ENCODE results near the gene SAP30.
A peak's percentile ranks its signal among the peaks of the same experiment; 100 is the strongest.

Gene SAP30

DNA sequence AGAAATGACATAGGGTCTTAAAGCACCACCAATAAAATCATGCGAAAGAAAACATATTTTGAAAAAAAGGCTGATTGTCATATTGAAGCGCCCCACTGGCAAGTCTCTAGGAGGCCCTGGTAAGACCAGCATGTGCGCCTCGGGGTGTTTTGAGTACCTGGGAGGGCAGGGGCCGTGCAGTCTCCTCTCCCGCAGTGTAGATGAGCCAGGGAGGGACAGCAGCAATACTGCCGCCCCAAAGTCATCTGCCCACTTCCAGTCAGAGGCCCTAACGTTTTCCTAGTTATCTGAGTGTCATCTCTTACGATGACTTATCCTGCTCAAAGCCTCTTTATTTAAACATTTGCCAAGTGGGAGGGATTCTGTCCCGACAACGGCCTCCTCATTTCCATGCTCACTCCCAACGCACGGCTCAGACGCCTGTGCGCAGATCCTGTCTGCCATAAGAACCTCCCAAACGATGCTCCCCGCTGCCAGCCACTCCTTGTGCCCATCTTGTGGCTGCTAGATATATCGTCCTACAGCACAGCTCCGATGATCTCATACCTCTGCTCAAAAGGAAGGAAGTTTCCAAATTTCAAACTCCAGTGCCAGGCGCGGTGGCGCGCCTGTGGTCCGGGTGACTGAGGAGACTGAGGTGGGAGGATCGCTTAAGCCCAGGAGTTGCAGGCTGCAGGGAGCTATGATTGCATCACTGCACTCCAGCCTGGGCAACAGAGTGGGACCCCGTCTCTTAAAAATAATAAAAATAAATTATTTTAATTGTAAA, 45.3 kb downstream of the SAP30 start:
- no peak for DNase-seq

DNA sequence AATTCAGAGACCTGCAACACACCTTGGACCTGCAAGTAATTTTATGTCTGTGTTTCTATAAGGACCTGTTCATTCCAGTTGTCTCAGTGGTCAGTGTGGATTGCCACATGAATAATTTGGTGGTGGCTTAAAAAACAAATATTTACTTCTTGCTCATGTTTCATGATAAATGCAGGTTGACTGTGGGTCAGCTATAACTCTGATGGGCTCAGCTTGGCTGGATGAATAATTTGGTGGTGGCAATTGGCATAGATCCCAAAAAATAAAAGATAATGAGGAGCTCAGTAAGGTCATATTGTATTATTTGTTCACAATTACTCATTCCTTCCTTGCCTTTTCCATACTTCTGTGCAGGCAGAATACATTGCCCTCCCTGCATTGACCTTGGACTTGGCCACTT, 47.1 kb downstream of the SAP30 start:
- no peak for DNase-seq

DNA sequence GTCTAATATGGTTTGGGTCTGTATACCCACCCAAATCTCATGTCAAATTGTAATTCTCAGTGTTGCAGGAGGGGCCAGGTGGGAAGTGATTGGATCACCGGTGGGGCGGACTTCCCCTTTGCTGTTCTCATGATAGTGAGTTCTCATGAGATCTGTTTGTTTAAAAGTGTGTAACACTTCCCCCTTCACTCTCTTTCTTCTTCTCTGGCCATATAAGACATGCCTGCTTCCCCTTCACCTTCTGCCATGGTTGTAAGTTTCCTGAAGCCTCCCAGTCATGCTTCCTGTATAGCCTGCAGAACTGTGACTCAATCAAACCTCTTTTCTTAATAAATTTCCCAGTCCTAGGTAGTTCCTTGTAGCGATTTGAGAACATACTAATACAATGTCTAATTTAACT, 47.9 kb downstream of the SAP30 start:
- no peak for DNase-seq

DNA sequence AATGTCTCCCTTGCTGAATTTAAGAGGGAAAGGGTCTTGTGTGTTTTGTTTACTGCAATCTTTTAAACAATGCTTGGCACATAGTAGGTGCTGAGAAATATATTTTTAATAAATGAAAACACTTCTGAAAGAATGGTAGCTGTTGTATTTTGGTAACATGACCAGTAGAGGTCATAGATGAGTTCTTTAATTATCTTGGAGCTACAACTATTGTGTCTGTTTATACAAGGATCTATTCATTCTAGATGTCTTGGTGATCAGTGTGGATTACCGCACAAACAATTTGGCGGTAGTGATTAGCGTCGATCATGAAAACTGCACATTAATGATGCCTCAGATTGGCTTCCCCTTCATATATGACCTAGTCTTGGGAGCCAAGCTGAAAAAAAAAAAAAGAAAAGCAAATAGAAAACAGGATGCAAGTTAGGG, 49.6 kb downstream of the SAP30 start:
- peak; percentile 27 for DNase-seq

DNA sequence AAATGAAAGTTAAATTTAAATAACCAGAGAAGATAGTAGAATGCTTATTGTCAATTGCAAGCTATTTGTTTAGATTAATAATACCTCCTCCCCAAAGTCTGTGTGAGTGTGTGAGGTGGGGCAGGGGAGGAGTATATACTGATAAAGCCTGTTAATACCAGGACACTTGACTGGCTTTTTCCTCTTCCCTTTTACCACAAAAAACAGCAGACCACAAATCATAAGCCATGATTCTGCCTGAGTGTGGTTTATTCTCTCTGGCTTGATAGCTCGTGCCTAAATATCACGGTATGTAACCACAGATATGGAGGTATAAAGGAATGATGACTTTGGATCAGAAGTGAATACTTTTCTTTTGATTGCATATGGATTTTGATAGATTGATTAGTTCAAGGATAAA, 50.0 kb downstream of the SAP30 start:
- DNase-seq, result no peak

DNA sequence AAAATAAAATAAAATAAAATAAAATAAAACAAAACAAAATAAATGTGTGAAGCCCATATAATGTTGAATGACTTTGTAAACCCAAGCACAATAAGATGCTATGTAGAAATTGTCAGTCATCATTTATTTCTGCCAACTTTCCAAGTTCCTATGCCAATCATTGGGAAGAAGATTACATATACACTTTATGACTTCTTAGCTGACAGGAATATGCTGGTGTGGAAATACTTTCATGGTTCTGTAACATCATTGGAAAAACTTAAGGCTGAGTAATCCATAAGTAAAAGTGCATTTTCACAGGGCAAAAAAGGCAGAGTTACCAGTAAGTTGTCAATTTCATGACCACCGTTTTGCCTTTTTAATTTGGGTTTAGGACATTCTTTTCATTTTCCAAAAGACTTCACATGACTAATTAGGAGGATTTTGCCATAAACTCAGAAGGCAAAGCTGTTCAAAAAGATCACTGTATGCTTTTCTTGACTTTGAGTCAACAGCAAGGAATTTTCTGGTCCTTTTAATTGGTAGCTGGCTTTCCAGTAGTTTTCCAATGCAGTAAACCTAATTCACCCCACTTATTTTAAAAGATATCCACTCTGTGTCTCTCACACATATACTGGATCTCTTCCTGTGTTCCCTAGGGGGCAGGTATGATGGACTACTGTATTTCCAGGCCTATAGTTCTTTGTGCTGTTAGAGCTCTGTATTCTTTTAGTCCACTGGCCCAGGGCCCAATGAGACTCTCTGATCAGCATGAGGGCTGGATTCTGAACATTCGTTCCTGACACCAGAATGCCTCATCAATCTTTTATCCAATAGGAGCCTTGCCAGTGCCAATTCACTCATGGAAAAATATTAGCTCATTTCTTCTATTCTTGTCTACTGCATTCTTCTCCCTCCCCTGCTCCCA, 54.4 kb downstream of the SAP30 start:
- no peak for DNase-seq

DNA sequence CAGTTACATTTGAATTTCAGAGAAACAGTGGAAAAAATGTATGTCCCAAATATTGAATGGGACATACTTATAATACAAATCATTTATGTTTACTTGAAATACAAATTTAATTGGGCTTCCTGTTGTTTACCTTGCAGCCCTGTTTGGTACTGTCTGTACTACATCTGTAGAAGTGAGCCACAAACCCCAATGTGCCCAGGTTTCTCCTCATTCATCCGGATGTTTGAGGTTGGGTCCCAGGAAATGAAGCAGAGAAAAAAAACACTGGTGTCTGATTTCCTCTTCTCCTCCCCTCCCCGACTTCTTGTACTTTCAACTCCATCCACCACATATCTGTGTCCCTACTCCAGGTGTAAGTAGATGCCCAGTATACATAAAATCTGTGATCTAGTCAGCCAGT, 55.3 kb downstream of the SAP30 start:
- no peak for DNase-seq

Data from NCI-H82 (cell line).